K562 (cell line): ENCODE measurements around the gene PRKCB. TPM values are rescaled to one million over a fixed set of nuclear protein-coding genes. Genes with fewer than 3 reads are reported as not detected.

Experiments
- ATAC-seq: fragments of 200-7000 bp; cut with Tn5 transposase; 3 replicates; pipeline ENCODE4 v1.9.1; 2020; ENCODE audit warnings: moderate library complexity
- BruUV-seq: library from RNA; stranded (reverse); fragments of 400-500 nt; replicated peaks from 2 replicates; lab custom pipeline; 2021; lab: Mats Ljungman, UMichigan
- CTCF ChIA-PET: fragments of 300-600 bp; formaldehyde crosslinking; extraction: SDS; loops from one replicate; lab custom pipeline; 2021; ENCODE audit warnings: low intra/inter-chr PET ratio; lab: Yijun Ruan, JAX
- POLR2A ChIA-PET: fragments of 300-600, 350-650 bp; sonication (Branson Sonifier 250); formaldehyde crosslinking; extraction: SDS; loops from one replicate; lab custom pipeline; 2021; ENCODE audit warnings: antibody characterized with exemption, inconsistent platforms; lab: Yijun Ruan, JAX
- DNase-seq, 4 experiments: peaks; one replicate each; pipeline versions ENCODE4 v3.0.0 to v3.0.0-alpha.2; 2011 to 2018; ENCODE audit warnings: low spot score in 3 of 4, mixed read lengths in 3 of 4; ENCODE audit errors: extremely low read depth in 1 of 4
- FAIRE-seq: peaks from 2 replicates; lab custom pipeline; 2011; peaks lifted over from hg19 to GRCh38; lab: Jason Lieb, UNC
- H2AFZ ChIP-seq: 2 replicates; pipeline ENCODE4 v1.6.0; 2011; ENCODE audit warnings: low read depth, low read length, control low read depth, inconsistent platforms
- H3K27ac ChIP-seq: fragments of 200-600 bp; 3 replicates; pipeline ENCODE4 v1.8.0; 2011; ENCODE audit warnings: low read depth, mild to moderate bottlenecking, control low read depth, inconsistent platforms, low read length, moderate library complexity, mixed read lengths; ENCODE audit errors: extremely low read depth
- H3K27me3 ChIP-seq, 2 experiments: fragments of 300-600 bp in 1 of 2; 2 replicates in 1 of 2; 3 replicates in 1 of 2; pipeline versions ENCODE4 v1.6.0 to v1.8.0; 2011; ENCODE audit warnings: inconsistent platforms in 2 of 2, low read length in 2 of 2, mild to moderate bottlenecking in 1 of 2, mixed read lengths in 1 of 2, moderate library complexity in 1 of 2; ENCODE audit not compliant: control insufficient read depth in 2 of 2, insufficient read depth in 2 of 2
- H3K36me3 ChIP-seq: fragments of 300-600 bp; 3 replicates; pipeline ENCODE4 v1.8.0; 2011; ENCODE audit warnings: mild to moderate bottlenecking, low read length, inconsistent platforms; ENCODE audit not compliant: control insufficient read depth, insufficient read depth
- H3K4me1 ChIP-seq, 2 experiments: fragments of 200-600 bp in 1 of 2; replicated peaks in 1 of 2; 2 replicates in 1 of 2; 3 replicates in 1 of 2; pipeline versions ENCODE4 v1.5.1 to v1.8.0; 2011; ENCODE audit warnings: inconsistent platforms in 2 of 2, low read length in 2 of 2, mild to moderate bottlenecking in 1 of 2, mixed read lengths in 1 of 2, moderate library complexity in 1 of 2; ENCODE audit not compliant: control insufficient read depth in 2 of 2, insufficient read depth in 2 of 2
- H3K4me2 ChIP-seq: 2 replicates; pipeline ENCODE4 v1.6.1; 2011; ENCODE audit warnings: low read length, control low read depth, inconsistent platforms, mixed read lengths; ENCODE audit not compliant: insufficient read depth
- H3K4me3 ChIP-seq: fragments of 200-600 bp; sonication (generic), shearing (Covaris generic); 2 replicates; pipeline ENCODE4 v1.5.1; 2016; ENCODE audit warnings: control low read depth, inconsistent platforms
- H3K79me2 ChIP-seq: fragments of 200-600 bp; 3 replicates; pipeline ENCODE4 v1.8.0; 2011; ENCODE audit warnings: low read length, inconsistent platforms; ENCODE audit not compliant: control insufficient read depth, insufficient read depth
- H3K9ac ChIP-seq, 2 experiments: 2 replicates each; pipeline versions ENCODE4 v1.6.0 to v1.6.1; 2011; ENCODE audit warnings: low read depth in 2 of 2, low read length in 2 of 2, control low read depth in 1 of 2, inconsistent platforms in 1 of 2, mild to moderate bottlenecking in 1 of 2, mixed read lengths in 1 of 2; ENCODE audit not compliant: insufficient read depth in 1 of 2
- H3K9me1 ChIP-seq: one replicate; pipeline ENCODE4 v1.6.0; 2011; ENCODE audit warnings: inconsistent platforms, mild to moderate bottlenecking, low read length, moderate library complexity; ENCODE audit not compliant: control insufficient read depth, insufficient read depth
- H3K9me3 ChIP-seq: replicated peaks from 2 replicates; pipeline ENCODE4 v1.5.1; 2011; ENCODE audit warnings: low read depth, low read length, inconsistent platforms; ENCODE audit not compliant: control insufficient read depth, insufficient read depth
- H4K20me1 ChIP-seq: replicated peaks from 2 replicates; pipeline ENCODE4 v1.6.1; 2011; ENCODE audit warnings: low read length, inconsistent platforms, mixed read lengths; ENCODE audit not compliant: control insufficient read depth, insufficient read depth
- CREB3L1 ChIP-seq: fragments of 450-650 bp; IDR thresholded peaks from 2 replicates; pipeline ENCODE4 v1.6.1; 2014; ENCODE audit warnings: low read depth, mild to moderate bottlenecking, moderate library complexity, borderline replicate concordance
- JUND ChIP-seq, 2 experiments: IDR thresholded peaks; 2 replicates in 1 of 2; 3 replicates in 1 of 2; pipeline ENCODE4 v1.6.1; 2011; ENCODE audit warnings: borderline replicate concordance in 2 of 2, low read depth in 2 of 2, low read length in 2 of 2, improper control_type of control experiment in 1 of 2, missing biosample characterization in 1 of 2, missing genetic modification characterization in 1 of 2, missing genetic modification reagents in 1 of 2
- L3MBTL2 ChIP-seq: fragments of 450-650 bp; IDR thresholded peaks from 2 replicates; pipeline ENCODE4 v1.6.1; 2016; ENCODE audit warnings: mild to moderate bottlenecking, moderate library complexity
- PCBP2 ChIP-seq: fragments of 200-400 bp; formaldehyde crosslinking; IDR thresholded peaks from 2 replicates; pipeline ENCODE4 v1.6.1; 2018; ENCODE audit warnings: low read length, low read depth, mild to moderate bottlenecking, moderate library complexity; ENCODE audit not compliant: poor library complexity, severe bottlenecking
- RNF2 ChIP-seq: sonication (generic); IDR thresholded peaks from 2 replicates; pipeline ENCODE4 v1.6.1; 2016
- ZKSCAN1 ChIP-seq: fragments of 150-350 bp; IDR thresholded peaks from 2 replicates; pipeline ENCODE4 v1.6.1; 2016; ENCODE audit warnings: low read depth, low read length
- ZNF12 ChIP-seq: sonication (generic); formaldehyde crosslinking; IDR thresholded peaks from 2 replicates; pipeline ENCODE4 v1.4.0; 2020; ENCODE audit warnings: mild to moderate bottlenecking, missing genetic modification reagents
- ZNF23 ChIP-seq: fragments of 250-450 bp; sonication (Bioruptor Pico); IDR thresholded peaks from 2 replicates; pipeline ENCODE4 v1.4.0; 2020; ENCODE audit warnings: mild to moderate bottlenecking
- ZNF274 ChIP-seq: IDR thresholded peaks from 2 replicates; pipeline ENCODE4 v1.6.1; 2011; ENCODE audit warnings: low read depth, mild to moderate bottlenecking, low read length, moderate library complexity, borderline replicate concordance
- ZNF740 ChIP-seq, 3 experiments: fragments of 200-800 bp in 1 of 3; sonication (Bioruptor generic) in 1 of 3; sonication (generic) in 1 of 3; formaldehyde crosslinking in 1 of 3; IDR thresholded peaks; 2 replicates each; pipeline versions ENCODE4 v1.6.1 to v1.8.0; 2016 to 2022; ENCODE audit warnings: mild to moderate bottlenecking in 2 of 3, missing compliant biosample characterization in 2 of 3, missing genetic modification characterization in 2 of 3, missing genetic modification reagents in 1 of 3
- WGBS: fragments of 100-300 bp; shearing (Covaris generic); methylation state at CpG from one replicate; pipeline ENCODE4 v1.1.6; 2016; ENCODE audit warnings: low coverage, mixed read lengths; ENCODE audit not compliant: insufficient coverage; ENCODE audit errors: missing lambda C conversion rate; 5-methylcytosine and 5-hydroxymethylcytosine counted together
- in situ Hi-C: fragments of 300-500 bp; cut with MboI; formaldehyde crosslinking; loops from 4 replicates; pipeline ENCODE4 v1.15.0; 2018; ENCODE audit warnings: inconsistent platforms, mixed read lengths
- intact Hi-C: fragments of 100-400 bp; cut with micrococcal nuclease; formaldehyde crosslinking; loops from 2 replicates; pipeline ENCODE4 v1.14.2; 2022
- polyA plus RNA-seq, 8 experiments: library from polyadenylated mRNA; depleted of rRNA in 4 of 8; stranded (reverse) in 5 of 8; unstranded in 3 of 8; fragments of >200 nt; fragmentation: Nextera tagmentation in 2 of 8; fragmentation: Illumina TruSeq in 1 of 8; extraction: Ambion mirVana in 2 of 8; extraction: Trizol in 1 of 8; gene quantifications; 2 replicates each; pipeline versions ENCODE4 v1.2.1 to v1.2.3, GENCODE V29; 2011 to 2014; ENCODE audit warnings: inconsistent platforms in 1 of 8, missing spikeins in 1 of 8
- total RNA-seq, 7 experiments: library from RNA; depleted of rRNA in 6 of 7; stranded (reverse); fragments of >200 nt in 6 of 7; fragmentation: Illumina TruSeq in 2 of 7; extraction: Trizol in 2 of 7; gene quantifications; 2 replicates each; pipeline versions ENCODE4 v1.2.1 to v1.2.3, GENCODE V29; 2011 to 2021; ENCODE audit warnings: low replicate concordance in 1 of 7
- TF ChIP-seq, protein P1 (sequence below), 2 experiments: fragments of 200-800 bp in 1 of 2; sonication (Bioruptor generic) in 1 of 2; sonication (generic) in 1 of 2; formaldehyde crosslinking in 1 of 2; IDR thresholded peaks in 1 of 2; conservative IDR thresholded peaks in 1 of 2; 2 replicates each; pipeline versions ENCODE4 v1.5.0 to v1.6.1; 2016 to 2020; ENCODE audit warnings: missing compliant biosample characterization in 1 of 2, missing genetic modification characterization in 1 of 2, missing genetic modification reagents in 1 of 2

The PRKCB gene
- total and polyA plus RNA-seq, 9 of the 15 experiments (the other 6 are each of a cell fraction or from before 2014, with no cell fraction given): 49.9 to 276 (median 148) TPM

DNA sequence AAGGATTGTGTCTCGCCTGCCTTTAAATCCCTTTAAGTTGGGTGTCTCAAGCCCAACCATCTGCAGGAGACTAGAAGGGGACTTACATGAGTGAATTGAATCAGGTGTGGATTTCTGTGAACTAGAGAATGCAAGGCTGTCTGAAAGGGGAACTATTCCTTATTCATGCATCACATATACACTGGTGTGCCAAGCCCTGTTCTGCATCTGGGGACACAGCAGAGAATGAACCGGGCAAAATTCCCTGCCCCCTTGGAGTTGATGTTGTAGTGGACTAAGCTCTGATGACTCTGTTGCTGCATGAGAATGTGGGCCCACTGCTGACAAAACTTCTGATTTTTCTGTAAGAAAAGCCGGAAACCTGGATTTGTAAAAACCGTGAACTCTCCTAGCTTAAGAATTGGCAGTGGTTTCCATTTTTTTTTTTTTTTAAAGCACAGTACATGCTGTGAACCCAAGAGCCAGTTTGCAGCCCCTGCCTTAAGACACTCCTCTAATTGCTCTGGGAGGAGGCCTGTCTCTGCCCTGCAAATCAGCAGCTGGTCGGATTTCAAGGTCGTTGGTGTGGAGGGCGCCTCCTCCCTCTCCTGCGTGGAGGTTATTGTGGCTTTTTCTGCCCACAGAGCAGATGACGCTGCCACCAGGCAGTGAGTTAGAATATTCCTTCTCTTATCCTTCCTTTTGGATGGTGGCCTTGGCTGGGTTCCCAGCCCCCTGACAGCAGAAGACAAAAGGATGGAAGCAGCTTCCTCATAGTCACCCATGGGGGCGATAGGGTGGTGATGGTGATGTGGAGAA lies 131.0 kb downstream of the PRKCB start (continued):
- TF ChIP-seq JUND (IDR thresholded peaks at IDR 0.05; ENCODE audit: borderline replicate concordance, low read depth, low read length): peak; percentile 27
- TF ChIP-seq JUND (tag; IDR thresholded peaks at IDR 0.05; ENCODE audit: borderline replicate concordance, low read depth, low read length): no peak; the same call in 2 of the 3 replicates
- TF ChIP-seq, protein P1, sequence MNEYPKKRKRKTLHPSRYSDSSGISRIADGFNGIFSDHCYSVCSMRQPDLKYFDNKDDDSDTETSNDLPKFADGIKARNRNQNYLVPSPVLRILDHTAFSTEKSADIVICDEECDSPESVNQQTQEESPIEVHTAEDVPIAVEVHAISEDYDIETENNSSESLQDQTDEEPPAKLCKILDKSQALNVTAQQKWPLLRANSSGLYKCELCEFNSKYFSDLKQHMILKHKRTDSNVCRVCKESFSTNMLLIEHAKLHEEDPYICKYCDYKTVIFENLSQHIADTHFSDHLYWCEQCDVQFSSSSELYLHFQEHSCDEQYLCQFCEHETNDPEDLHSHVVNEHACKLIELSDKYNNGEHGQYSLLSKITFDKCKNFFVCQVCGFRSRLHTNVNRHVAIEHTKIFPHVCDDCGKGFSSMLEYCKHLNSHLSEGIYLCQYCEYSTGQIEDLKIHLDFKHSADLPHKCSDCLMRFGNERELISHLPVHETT (CRISPR knock-in tag; conservative IDR thresholded peaks at IDR 0.05 in 1 of 2, IDR thresholded peaks at IDR 0.05 in 1 of 2): peak in 1 of 2 experiments; percentile 41; a peak in 1 of 4 replicates
- no peak for TF ChIP-seq ZNF274

DNA sequence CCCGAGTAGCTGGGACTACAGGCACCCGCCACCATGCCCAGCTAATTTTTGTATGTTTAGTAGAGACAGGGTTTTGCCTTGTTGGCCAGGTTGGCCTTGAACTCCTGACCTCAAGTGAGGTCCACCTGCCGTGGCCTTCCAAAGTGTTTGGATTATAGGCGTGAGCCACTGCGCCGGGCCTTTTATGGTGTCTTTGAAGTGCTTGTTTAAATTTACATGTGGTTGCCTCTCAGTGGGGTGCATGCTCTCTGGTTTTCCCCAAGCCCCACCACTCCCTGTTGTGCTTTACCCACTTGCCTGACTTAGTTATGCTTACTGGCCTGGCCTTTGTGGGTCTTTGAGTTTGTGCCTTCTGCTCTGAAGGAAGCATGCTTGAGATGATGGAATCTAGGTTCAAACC lies 132.0 kb downstream of the PRKCB start:
- intact Hi-C loops: no loop called here
- in situ Hi-C loops: no loop called here
- no peak overlapping the region for H3K9ac ChIP-seq
- FAIRE-seq (no peak), ATAC-seq (no peak), DNase-seq (no peak)
- H3K4me2 ChIP-seq: no peak overlapping the region
- peaks cover 0 to 19% of the 10 kb centered on the region in 2 experiments; a peak in 4 of 5 replicates for H3K4me1 ChIP-seq
- H3K79me2 ChIP-seq: peaks cover 99% of the 10 kb centered on the region
- WGBS: 86% methylated on average over 6 of the region's 6 CpGs
- H3K27me3 ChIP-seq: no peaks in the 10 kb centered on the region
- H3K9me3 ChIP-seq: no peaks in the 10 kb centered on the region
- BruUV-seq: no TSS peak
- POLR2A ChIA-PET: interaction anchor here (0.6 to 6.0 kb wide), 5 partner anchors 8 to 225 kb away, joined by 3 to 33 read pairs (median 8); no protein-coding TSS in a partner anchor
- CTCF ChIA-PET: no interaction called here
- no peak overlapping the region for H3K4me3 ChIP-seq
- no peak overlapping the region for H2AFZ ChIP-seq
- H3K36me3 ChIP-seq: peaks cover 87% of the 10 kb centered on the region
- 0 out of 3 replicates have a peak overlapping the region, but pooled peaks have one; percentile 18 for H3K27ac ChIP-seq
- 0 out of 2 replicates have a peak, but pooled peaks cover 22% of the 10 kb centered on the region for H4K20me1 ChIP-seq
- no peaks in the 10 kb centered on the region for H3K9me1 ChIP-seq
- TF ChIP-seq ZNF23 (CRISPR knock-in tag) (no peak), PCBP2 (no peak), ZNF12 (no peak), L3MBTL2 (no peak), CREB3L1 (no peak), ZKSCAN1 (no peak), RNF2 (no peak), ZNF740 (CRISPR knock-in tag; IDR thresholded peaks at IDR 0.05) (no peak), ZNF740 (tag; IDR thresholded peaks at IDR 0.05) (no peak)
